WERI-Rb-1 (cell line): ENCODE data around the gene SASH1.

Experiments used
- DNase-seq: peaks from one replicate; pipeline ENCODE4 v3.0.0-alpha.2; 2020
- H3K27ac ChIP-seq: fragments of 250-450 bp; sonication (Bioruptor Pico); 2 replicates; pipeline ENCODE4 v1.5.1; 2020; ENCODE audit warnings: mild to moderate bottlenecking, moderate library complexity
- H3K27me3 ChIP-seq: fragments of 250-450 bp; sonication (Bioruptor Pico); 2 replicates; pipeline ENCODE4 v1.5.1; 2021; ENCODE audit warnings: mild to moderate bottlenecking, low read depth, moderate library complexity; ENCODE audit not compliant: insufficient read depth, severe bottlenecking
- H3K36me3 ChIP-seq: fragments of 250-450 bp; sonication (Bioruptor Pico); 2 replicates; pipeline ENCODE4 v1.5.1; 2020; ENCODE audit warnings: mild to moderate bottlenecking, moderate library complexity
- H3K4me3 ChIP-seq: 2 replicates; pipeline ENCODE4 v1.5.1; 2011; ENCODE audit warnings: low read depth, mild to moderate bottlenecking, control low read depth, low read length
- H3K9me3 ChIP-seq: fragments of 250-450 bp; sonication (Bioruptor Pico); 2 replicates; pipeline ENCODE4 v1.5.1; 2021; ENCODE audit warnings: mild to moderate bottlenecking, moderate library complexity; ENCODE audit not compliant: severe bottlenecking
- TF ChIP-seq, protein P1 (sequence below): IDR thresholded peaks from 2 replicates; pipeline ENCODE4 v1.5.1; 2011; ENCODE audit warnings: low read depth, mild to moderate bottlenecking, control low read depth, inconsistent platforms, low read length

Gene SASH1

GRCh38 chr6:148570456-148570855, 227.8 kb downstream of the SASH1 start:
- TF ChIP-seq, protein P1, sequence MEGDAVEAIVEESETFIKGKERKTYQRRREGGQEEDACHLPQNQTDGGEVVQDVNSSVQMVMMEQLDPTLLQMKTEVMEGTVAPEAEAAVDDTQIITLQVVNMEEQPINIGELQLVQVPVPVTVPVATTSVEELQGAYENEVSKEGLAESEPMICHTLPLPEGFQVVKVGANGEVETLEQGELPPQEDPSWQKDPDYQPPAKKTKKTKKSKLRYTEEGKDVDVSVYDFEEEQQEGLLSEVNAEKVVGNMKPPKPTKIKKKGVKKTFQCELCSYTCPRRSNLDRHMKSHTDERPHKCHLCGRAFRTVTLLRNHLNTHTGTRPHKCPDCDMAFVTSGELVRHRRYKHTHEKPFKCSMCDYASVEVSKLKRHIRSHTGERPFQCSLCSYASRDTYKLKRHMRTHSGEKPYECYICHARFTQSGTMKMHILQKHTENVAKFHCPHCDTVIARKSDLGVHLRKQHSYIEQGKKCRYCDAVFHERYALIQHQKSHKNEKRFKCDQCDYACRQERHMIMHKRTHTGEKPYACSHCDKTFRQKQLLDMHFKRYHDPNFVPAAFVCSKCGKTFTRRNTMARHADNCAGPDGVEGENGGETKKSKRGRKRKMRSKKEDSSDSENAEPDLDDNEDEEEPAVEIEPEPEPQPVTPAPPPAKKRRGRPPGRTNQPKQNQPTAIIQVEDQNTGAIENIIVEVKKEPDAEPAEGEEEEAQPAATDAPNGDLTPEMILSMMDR, result no peak
- DNase-seq, result no peak
- Histone ChIP-seq H3K4me3 (no peak overlapping the region), H3K36me3 (no peaks in the 10 kb centered on the region), H3K27ac (no peak overlapping the region), H3K9me3 (no peaks in the 10 kb centered on the region), H3K27me3 (no peaks in the 10 kb centered on the region)

DNA sequence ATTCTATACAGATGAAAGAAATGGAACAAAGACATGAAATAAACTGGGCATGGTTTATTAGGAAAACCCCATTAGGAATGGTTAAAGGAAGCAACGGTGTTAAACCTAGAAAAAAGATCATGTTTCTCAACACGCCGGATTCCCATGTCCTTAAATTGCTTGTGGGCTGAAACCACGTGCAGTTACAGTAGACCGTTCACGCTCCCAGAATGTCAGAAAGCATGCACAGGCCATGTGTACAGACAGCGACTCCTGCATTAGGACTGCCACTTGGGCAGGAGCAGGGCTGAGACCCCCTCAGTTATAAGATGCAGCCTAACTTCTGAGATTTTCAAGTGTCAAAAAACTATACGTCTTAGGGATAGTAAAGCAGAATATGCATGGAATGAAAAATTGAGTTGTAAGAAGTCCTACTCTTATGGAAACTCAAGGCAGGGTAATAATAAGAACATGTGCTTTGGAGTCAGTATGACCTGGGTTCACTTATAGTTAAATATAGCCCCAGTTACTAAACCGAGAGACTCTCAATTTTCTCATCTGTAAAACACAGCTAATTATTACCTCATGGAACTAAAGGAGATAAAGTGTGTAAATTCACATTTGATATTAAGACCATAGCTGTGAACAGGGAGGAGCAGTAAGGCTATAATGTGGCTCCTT, 230.2 kb downstream of the SASH1 start:
- Histone ChIP-seq H3K36me3 (no peaks in the 10 kb centered on the region), H3K9me3 (no peaks in the 10 kb centered on the region), H3K27ac (no peak overlapping the region), H3K27me3 (no peaks in the 10 kb centered on the region), H3K4me3 (no peak overlapping the region)
- DNase-seq, result no peak
- TF ChIP-seq, protein P1, result no peak

DNA sequence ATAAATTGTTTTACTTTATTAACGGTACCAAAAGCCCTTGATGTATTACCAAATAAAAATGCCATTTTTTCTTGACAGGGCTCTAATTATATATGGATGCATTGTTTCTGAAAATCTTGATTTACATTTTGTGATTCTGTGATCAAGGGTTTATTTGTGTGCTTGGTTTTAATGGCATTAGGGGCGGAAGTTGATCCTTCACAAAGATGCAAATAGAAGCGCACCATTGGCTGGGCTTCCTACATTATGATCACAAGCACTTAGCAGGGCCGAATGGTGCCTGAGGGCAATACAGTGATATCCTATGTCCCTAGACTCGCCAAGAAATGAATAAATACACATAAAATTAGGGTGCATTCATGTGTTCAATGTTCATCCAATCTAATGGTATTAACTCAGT, 231.3 kb downstream of the SASH1 start:
- Histone ChIP-seq H3K36me3 (no peaks in the 10 kb centered on the region), H3K27ac (no peak overlapping the region), H3K4me3 (no peak overlapping the region), H3K27me3 (no peaks in the 10 kb centered on the region), H3K9me3 (no peaks in the 10 kb centered on the region)
- TF ChIP-seq, protein P1, result no peak
- DNase-seq, result no peak

- TF ChIP-seq, protein P1, result peak; percentile 93
- no peaks in the 10 kb centered on the region for H3K27me3 ChIP-seq
- H3K9me3 ChIP-seq, result no peaks in the 10 kb centered on the region
- peak; percentile 81 for DNase-seq
- no peak overlapping the region for H3K27ac ChIP-seq
- no peaks in the 10 kb centered on the region for H3K36me3 ChIP-seq
- H3K4me3 ChIP-seq, result no peak overlapping the region
These were observed 235.2 kb downstream of the SASH1 start for GRCh38 chr6:148577687-148578488.

GRCh38 chr6:148578489-148578814, 235.8 kb downstream of the SASH1 start:
- TF ChIP-seq, protein P1, result no peak
- DNase-seq, result no peak
- Histone ChIP-seq H3K9me3 (no peaks in the 10 kb centered on the region), H3K4me3 (no peak overlapping the region), H3K27me3 (no peaks in the 10 kb centered on the region), H3K36me3 (no peaks in the 10 kb centered on the region), H3K27ac (no peak overlapping the region)
